OCI-LY1 (cell line): ENCODE data around the gene IPCEF1.

Experiments
- H2AFZ ChIP-seq: fragments of 200-600 bp; sonication (generic), shearing (Covaris generic); 2 replicates; pipeline ENCODE4 v1.6.0; 2014; ENCODE audit warnings: antibody characterized with exemption, mild to moderate bottlenecking, low read length
- H3F3A ChIP-seq: fragments of 200-600 bp; sonication (generic), shearing (Covaris generic); 2 replicates; pipeline ENCODE4 v1.6.0; 2014; ENCODE audit warnings: mild to moderate bottlenecking, antibody characterized with exemption, low read length, moderate library complexity; ENCODE audit not compliant: insufficient read depth
- H3K27ac ChIP-seq: fragments of 200-600 bp; sonication (generic); 2 replicates; pipeline ENCODE4 v1.5.1; 2014; ENCODE audit warnings: low read length, mixed run types, mild to moderate bottlenecking, low read depth; ENCODE audit not compliant: poor library complexity, severe bottlenecking
- H3K27me3 ChIP-seq: fragments of 200-600 bp; sonication (generic); 2 replicates; pipeline ENCODE4 v1.6.0; 2014; ENCODE audit warnings: antibody characterized with exemption, mild to moderate bottlenecking, low read length, moderate library complexity; ENCODE audit not compliant: insufficient read depth
- H3K36me3 ChIP-seq: fragments of 200-600 bp; sonication (generic); 2 replicates; pipeline ENCODE4 v1.6.1; 2014; ENCODE audit warnings: mild to moderate bottlenecking, antibody characterized with exemption, low read length, moderate library complexity, mixed read lengths; ENCODE audit not compliant: insufficient read depth
- H3K4me1 ChIP-seq: fragments of 200-600 bp; sonication (generic); 2 replicates; pipeline ENCODE4 v1.5.1; 2014; ENCODE audit warnings: mild to moderate bottlenecking, low read length, moderate library complexity; ENCODE audit not compliant: insufficient read depth, severe bottlenecking
- H3K4me2 ChIP-seq: fragments of 200-600 bp; sonication (generic), shearing (Covaris generic); 2 replicates; pipeline ENCODE4 v1.6.1; 2014; ENCODE audit warnings: low read length
- H3K4me3 ChIP-seq: fragments of 200-600 bp; sonication (generic); 2 replicates; pipeline ENCODE4 v1.5.1; 2014; ENCODE audit warnings: low read length, low read depth, mild to moderate bottlenecking, mixed read lengths; ENCODE audit not compliant: poor library complexity, severe bottlenecking
- H3K79me2 ChIP-seq: fragments of 200-600 bp; shearing (Covaris generic); 2 replicates; pipeline ENCODE4 v1.6.1; 2016; ENCODE audit warnings: mixed run types, low read length, mixed read lengths; ENCODE audit not compliant: insufficient read depth
- H3K9ac ChIP-seq: fragments of 200-600 bp; sonication (generic), shearing (Covaris generic); 2 replicates; pipeline ENCODE4 v1.6.1; 2014; ENCODE audit warnings: mild to moderate bottlenecking, low read length, mixed read lengths
- H3K9me2 ChIP-seq: fragments of 200-600 bp; sonication (generic), shearing (Covaris generic); 2 replicates; pipeline ENCODE4 v1.6.1; 2014; ENCODE audit warnings: low read depth, mild to moderate bottlenecking, low read length, mixed read lengths
- H3K9me3 ChIP-seq: fragments of 200-600 bp; shearing (Covaris generic); 2 replicates; pipeline ENCODE4 v1.6.1; 2014; ENCODE audit warnings: low read length, mixed read lengths
- H4K20me1 ChIP-seq: fragments of 200-600 bp; sonication (generic), shearing (Covaris generic); 2 replicates; pipeline ENCODE4 v1.6.0; 2016; ENCODE audit warnings: mild to moderate bottlenecking, low read length; ENCODE audit not compliant: insufficient read depth
- EZH2 ChIP-seq: fragments of 200-600 bp; sonication (generic), shearing (Covaris generic); IDR thresholded peaks from 2 replicates; pipeline ENCODE4 v1.8.0; 2017; ENCODE audit warnings: borderline replicate concordance, mixed run types, mild to moderate bottlenecking, antibody characterized with exemption, low read length, moderate library complexity, mixed read lengths
- TF ChIP-seq, protein P1 (sequence below): fragments of 200-600 bp; sonication (generic), shearing (Covaris generic); IDR thresholded peaks from 2 replicates; pipeline ENCODE4 v1.5.1; 2017; ENCODE audit warnings: mild to moderate bottlenecking, antibody characterized with exemption, low read length, moderate library complexity, mixed read lengths

The IPCEF1 gene

DNA sequence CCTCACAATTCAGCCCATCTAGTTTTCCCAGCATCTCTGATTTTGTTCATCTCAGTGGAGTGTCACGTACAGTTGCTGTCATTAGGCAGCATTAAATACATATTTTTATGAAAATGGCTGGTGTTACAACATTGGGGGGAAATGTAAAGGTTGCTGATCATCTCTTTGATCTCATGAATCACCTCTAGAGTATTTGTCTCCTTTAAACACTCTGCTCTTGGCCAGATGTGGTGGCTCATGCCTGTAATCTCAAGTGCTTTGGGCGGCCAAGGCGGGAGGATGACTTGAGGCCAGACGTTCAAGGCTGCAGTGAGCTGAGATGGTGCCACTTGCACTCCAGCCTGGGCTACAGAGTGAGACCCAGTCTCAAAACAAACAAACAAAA, 128.1 kb downstream of the IPCEF1 start:
- H3K4me3 ChIP-seq: no peak overlapping the region
- H3K27ac ChIP-seq: no peak overlapping the region
- H3K9ac ChIP-seq: no peak overlapping the region

DNA sequence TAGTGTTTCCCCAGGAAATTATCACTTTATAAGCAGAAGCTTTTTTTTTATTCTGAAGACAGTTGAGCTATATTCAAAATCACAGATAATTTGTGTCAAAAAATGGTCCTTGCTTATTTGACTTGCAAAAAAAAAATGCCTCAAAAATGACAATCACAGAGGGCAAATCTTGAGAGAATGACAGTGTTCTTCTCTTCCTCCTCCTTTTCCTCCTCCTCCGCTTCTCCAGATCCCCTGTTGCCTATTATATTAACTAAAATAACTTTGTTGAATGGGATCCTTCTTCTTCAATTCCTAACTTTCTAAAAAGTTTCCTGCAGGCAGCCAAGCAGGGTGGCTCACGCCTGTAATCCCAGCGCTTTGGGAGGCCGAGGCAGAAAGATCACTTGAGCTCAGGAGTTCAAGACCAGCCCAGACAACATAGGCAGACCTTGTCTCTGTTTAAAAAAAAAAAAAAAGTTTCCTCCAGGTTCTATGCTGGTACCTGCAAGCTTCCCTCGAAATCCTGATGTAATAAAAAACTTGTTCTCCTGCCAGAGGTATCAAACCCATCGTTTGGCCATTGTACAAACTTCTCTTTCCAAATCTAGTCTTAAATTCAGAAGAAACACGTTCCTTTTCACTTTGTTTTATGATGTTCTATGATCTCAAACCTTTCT, 128.6 kb downstream of the IPCEF1 start:
- Histone ChIP-seq H3K9me2 (no peaks in the 10 kb centered on the region), H2AFZ (no peak overlapping the region), H3K9me3 (no peaks in the 10 kb centered on the region), H3K9ac (no peak overlapping the region), H3K27ac (no peak overlapping the region), H3F3A (no peaks in the 10 kb centered on the region), H3K79me2 (no peaks in the 10 kb centered on the region), H3K4me2 (no peak overlapping the region), H4K20me1 (no peaks in the 10 kb centered on the region), H3K4me1 (no peaks in the 10 kb centered on the region), H3K27me3 (no peaks in the 10 kb centered on the region), H3K36me3 (no peaks in the 10 kb centered on the region), H3K4me3 (no peak overlapping the region)
- TF ChIP-seq EZH2: no peak
- TF ChIP-seq, protein P1, sequence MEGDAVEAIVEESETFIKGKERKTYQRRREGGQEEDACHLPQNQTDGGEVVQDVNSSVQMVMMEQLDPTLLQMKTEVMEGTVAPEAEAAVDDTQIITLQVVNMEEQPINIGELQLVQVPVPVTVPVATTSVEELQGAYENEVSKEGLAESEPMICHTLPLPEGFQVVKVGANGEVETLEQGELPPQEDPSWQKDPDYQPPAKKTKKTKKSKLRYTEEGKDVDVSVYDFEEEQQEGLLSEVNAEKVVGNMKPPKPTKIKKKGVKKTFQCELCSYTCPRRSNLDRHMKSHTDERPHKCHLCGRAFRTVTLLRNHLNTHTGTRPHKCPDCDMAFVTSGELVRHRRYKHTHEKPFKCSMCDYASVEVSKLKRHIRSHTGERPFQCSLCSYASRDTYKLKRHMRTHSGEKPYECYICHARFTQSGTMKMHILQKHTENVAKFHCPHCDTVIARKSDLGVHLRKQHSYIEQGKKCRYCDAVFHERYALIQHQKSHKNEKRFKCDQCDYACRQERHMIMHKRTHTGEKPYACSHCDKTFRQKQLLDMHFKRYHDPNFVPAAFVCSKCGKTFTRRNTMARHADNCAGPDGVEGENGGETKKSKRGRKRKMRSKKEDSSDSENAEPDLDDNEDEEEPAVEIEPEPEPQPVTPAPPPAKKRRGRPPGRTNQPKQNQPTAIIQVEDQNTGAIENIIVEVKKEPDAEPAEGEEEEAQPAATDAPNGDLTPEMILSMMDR: no peak

More for the DNA sequence above, 128.1 kb downstream of the IPCEF1 start:
- H3K79me2 ChIP-seq: no peaks in the 10 kb centered on the region
- no peaks in the 10 kb centered on the region for H3F3A ChIP-seq
- H3K4me1 ChIP-seq: no peaks in the 10 kb centered on the region
- no peaks in the 10 kb centered on the region for H4K20me1 ChIP-seq
- H3K27me3 ChIP-seq: no peaks in the 10 kb centered on the region
- no peaks in the 10 kb centered on the region for H3K36me3 ChIP-seq
- H3K9me2 ChIP-seq: no peaks in the 10 kb centered on the region
- H3K4me2 ChIP-seq: no peak overlapping the region
- no peak overlapping the region for H2AFZ ChIP-seq
- H3K9me3 ChIP-seq: no peaks in the 10 kb centered on the region
- TF ChIP-seq, protein P1: no peak
- no peak for TF ChIP-seq EZH2

DNA sequence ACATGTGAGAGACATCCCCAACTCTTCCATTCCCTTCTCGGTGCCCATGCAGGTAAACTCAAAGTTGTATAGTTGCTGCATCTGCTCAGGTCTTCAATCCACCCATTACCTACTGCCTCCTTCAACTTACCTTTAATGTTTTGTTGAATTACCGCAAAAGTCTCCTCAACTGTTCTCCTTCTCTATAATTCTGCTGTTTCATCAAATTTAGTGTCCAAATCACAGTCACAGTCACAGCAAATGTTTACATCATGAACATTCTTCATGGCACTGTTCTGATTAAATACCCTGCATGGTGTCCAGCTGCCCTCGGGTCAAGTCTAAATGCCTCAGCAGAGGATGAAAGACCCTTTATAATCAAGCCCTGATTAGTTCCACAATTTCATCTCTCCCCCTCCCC, 130.1 kb downstream of the IPCEF1 start:
- no peaks in the 10 kb centered on the region for H3F3A ChIP-seq
- H3K4me3 ChIP-seq: no peak overlapping the region
- H3K9ac ChIP-seq: no peak overlapping the region
- TF ChIP-seq, protein P1: no peak
- no peak for TF ChIP-seq EZH2
- H4K20me1 ChIP-seq: no peaks in the 10 kb centered on the region
- no peak overlapping the region for H3K27ac ChIP-seq
- H3K9me3 ChIP-seq: no peaks in the 10 kb centered on the region
- no peaks in the 10 kb centered on the region for H3K9me2 ChIP-seq
- no peaks in the 10 kb centered on the region for H3K27me3 ChIP-seq
- H3K36me3 ChIP-seq: no peaks in the 10 kb centered on the region
- no peak overlapping the region for H3K4me2 ChIP-seq
- no peak overlapping the region for H2AFZ ChIP-seq
- no peaks in the 10 kb centered on the region for H3K4me1 ChIP-seq
- H3K79me2 ChIP-seq: no peaks in the 10 kb centered on the region
